Liver (tissue), 9 donors: Measurements from ENCODE around the gene CNEP1R1. TPM values are rescaled to one million over a fixed set of nuclear protein-coding genes. Genes with fewer than 3 reads are reported as not detected.

Experiments
- DNase-seq: peaks from one replicate; pipeline ENCODE4 v3.0.0-alpha.2; 2017; ENCODE audit warnings: low spot score
- H3K27ac ChIP-seq, 2 donors: one replicate each; pipeline ENCODE4 v1.7.0; 2013; ENCODE audit warnings: inconsistent platforms in 2 of 2, low read length in 2 of 2, control low read depth in 1 of 2, low read depth in 1 of 2, mild to moderate bottlenecking in 1 of 2
- H3K27me3 ChIP-seq, 4 donors: one replicate each; pipeline versions ENCODE4 v1.6.1 to v1.7.0; 2013; ENCODE audit warnings: low read length in 3 of 4, inconsistent platforms in 1 of 4, mild to moderate bottlenecking in 1 of 4, moderate library complexity in 1 of 4; ENCODE audit not compliant: control insufficient read depth in 4 of 4, insufficient read depth in 4 of 4
- H3K36me3 ChIP-seq, 4 donors: one replicate each; pipeline versions ENCODE4 v1.6.1 to v1.7.0; 2013; ENCODE audit warnings: low read length in 3 of 4, mild to moderate bottlenecking in 3 of 4, low read depth in 1 of 4, moderate library complexity in 1 of 4; ENCODE audit not compliant: control insufficient read depth in 4 of 4, insufficient read depth in 3 of 4
- H3K4me1 ChIP-seq, 4 donors: one replicate each; pipeline versions ENCODE4 v1.6.1 to v1.7.0; 2013; ENCODE audit warnings: low read length in 3 of 4, mild to moderate bottlenecking in 3 of 4, moderate library complexity in 1 of 4; ENCODE audit not compliant: control insufficient read depth in 4 of 4, insufficient read depth in 4 of 4
- H3K4me3 ChIP-seq, 3 donors: one replicate each; pipeline versions ENCODE4 v1.6.1 to v1.7.0; 2013; ENCODE audit warnings: low read length in 3 of 3, control low read depth in 1 of 3, low read depth in 1 of 3, mild to moderate bottlenecking in 1 of 3
- H3K9ac ChIP-seq, 2 donors: one replicate each; pipeline ENCODE4 v1.7.0; 2013; ENCODE audit warnings: low read length in 2 of 2, mild to moderate bottlenecking in 2 of 2, moderate library complexity in 2 of 2, control low read depth in 1 of 2, low read depth in 1 of 2
- H3K9me3 ChIP-seq, 4 donors: one replicate each; pipeline versions ENCODE4 v1.6.1 to v1.7.0; 2013; ENCODE audit warnings: low read length in 3 of 4; ENCODE audit not compliant: control insufficient read depth in 4 of 4
- CTCF ChIP-seq: fragments of 150-350 bp; IDR thresholded peaks from 2 replicates; pipeline ENCODE4 v1.5.1; 2017; ENCODE audit warnings: improper control_type of control experiment, low read depth, low read length; ENCODE audit not compliant: missing input control
- EGR1 ChIP-seq, 2 donors: IDR thresholded peaks; 2 replicates each; pipeline ENCODE4 v1.6.1; 2016 to 2018; ENCODE audit warnings: antibody characterized with exemption in 2 of 2, low read depth in 2 of 2
- FOXA1 ChIP-seq: IDR thresholded peaks from 2 replicates; pipeline ENCODE4 v1.6.1; 2016; ENCODE audit warnings: antibody characterized with exemption
- FOXA2 ChIP-seq: IDR thresholded peaks from 2 replicates; pipeline ENCODE4 v1.6.1; 2016; ENCODE audit warnings: antibody characterized with exemption
- GABPA ChIP-seq, 2 donors: IDR thresholded peaks in 1 of 2; conservative IDR thresholded peaks in 1 of 2; 2 replicates each; pipeline ENCODE4 v1.6.1; 2016; ENCODE audit warnings: antibody characterized with exemption in 2 of 2, mild to moderate bottlenecking in 1 of 2, moderate library complexity in 1 of 2
- HNF4A ChIP-seq, 2 donors: conservative IDR thresholded peaks; 2 replicates each; pipeline ENCODE4 v1.6.1; 2016; ENCODE audit warnings: antibody characterized with exemption in 2 of 2, mild to moderate bottlenecking in 2 of 2
- HNF4G ChIP-seq: IDR thresholded peaks from 2 replicates; pipeline ENCODE4 v1.6.1; 2016; ENCODE audit warnings: antibody characterized with exemption
- JUND ChIP-seq, 2 donors: IDR thresholded peaks; 2 replicates each; pipeline ENCODE4 v1.6.1; 2016; ENCODE audit warnings: antibody characterized with exemption in 2 of 2
- MAX ChIP-seq: IDR thresholded peaks from 2 replicates; pipeline ENCODE4 v1.6.1; 2016; ENCODE audit warnings: antibody characterized with exemption
- NR2F2 ChIP-seq: IDR thresholded peaks from 2 replicates; pipeline ENCODE4 v1.6.1; 2016; ENCODE audit warnings: antibody characterized with exemption
- RAD21 ChIP-seq, 2 donors: IDR thresholded peaks; 2 replicates each; pipeline ENCODE4 v1.6.1; 2016; ENCODE audit warnings: antibody characterized with exemption in 2 of 2, mild to moderate bottlenecking in 2 of 2
- REST ChIP-seq: IDR thresholded peaks from 2 replicates; pipeline ENCODE4 v1.6.1; 2016; ENCODE audit warnings: antibody characterized with exemption, mild to moderate bottlenecking
- RXRA ChIP-seq, 2 donors: IDR thresholded peaks; 2 replicates each; pipeline ENCODE4 v1.6.1; 2017 to 2018; ENCODE audit warnings: antibody characterized with exemption in 2 of 2, mild to moderate bottlenecking in 1 of 2
- SP1 ChIP-seq: IDR thresholded peaks from 2 replicates; pipeline ENCODE4 v1.6.1; 2018; ENCODE audit warnings: antibody characterized with exemption, mild to moderate bottlenecking
- TAF1 ChIP-seq: conservative IDR thresholded peaks from 2 replicates; pipeline ENCODE4 v1.6.1; 2016; ENCODE audit warnings: antibody characterized with exemption, mild to moderate bottlenecking
- YY1 ChIP-seq: IDR thresholded peaks from 2 replicates; pipeline ENCODE4 v1.6.1; 2016; ENCODE audit warnings: antibody characterized with exemption, mild to moderate bottlenecking
- ZBTB33 ChIP-seq: IDR thresholded peaks from 2 replicates; pipeline ENCODE4 v1.6.1; 2016; ENCODE audit warnings: antibody characterized with exemption
- WGBS: extraction: QIAGEN DNeasy Blood & Tissue Kit; methylation state at CpG from one replicate; pipeline ENCODE4 v1.1.7; 2013; 5-methylcytosine and 5-hydroxymethylcytosine counted together
- polyA plus RNA-seq, 2 donors: library from polyadenylated mRNA; stranded (reverse) in 1 of 2; unstranded in 1 of 2; fragments of 200-250 nt in 1 of 2; fragments of >200 nt in 1 of 2; fragmentation: Nextera tagmentation in 1 of 2; extraction: Ambion mirVana in 1 of 2; gene quantifications; one replicate each; pipeline versions ENCODE4 v1.2.1 to v1.2.3, GENCODE V29; 2013 to 2015
- total RNA-seq, 2 donors: library from RNA; depleted of rRNA; stranded (reverse); fragments of >200 nt; gene quantifications; one replicate each; pipeline ENCODE4 v1.2.3, GENCODE V29; 2014
- TF ChIP-seq, protein P1 (sequence below): IDR thresholded peaks from 2 replicates; pipeline ENCODE4 v1.6.1; 2016; ENCODE audit warnings: antibody characterized with exemption
- donor health status: healthy.
- donor health status: healthy.
- donor health status: healthy.
- donor health status: healthy.
- donor health status: healthy.

CNEP1R1 gene
- total and polyA plus RNA-seq, 4 donors = 4.2 to 21.6 (median 8.8) TPM

DNA sequence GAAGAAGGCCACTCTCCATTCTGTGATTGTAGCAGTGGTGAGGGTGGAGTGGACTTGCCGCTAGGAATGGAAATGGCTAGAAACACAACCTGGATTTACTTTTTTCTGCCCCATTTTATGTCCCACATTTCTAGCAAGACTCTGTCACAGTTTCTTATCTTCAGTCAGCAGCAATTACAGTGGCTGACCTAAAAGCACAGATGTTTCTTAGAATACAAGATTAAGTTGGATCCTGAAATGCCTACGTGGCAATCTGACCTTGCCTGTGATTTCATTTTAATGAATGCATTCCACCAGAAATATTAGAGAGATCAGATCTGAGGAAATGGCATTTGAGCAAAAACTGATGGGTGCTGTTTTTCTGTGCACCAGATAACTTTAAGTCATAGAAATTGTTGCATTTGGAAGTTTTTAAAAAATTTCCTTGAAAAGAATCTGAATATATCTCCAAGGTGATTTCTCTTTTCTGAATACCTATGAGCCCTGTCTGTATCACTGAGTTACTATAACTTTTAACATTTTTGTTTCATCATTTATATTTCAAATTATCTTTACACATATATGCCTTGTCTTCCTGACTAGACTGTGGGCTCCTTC, 46.1 kb downstream of the CNEP1R1 start (continued):
- no peak for TF ChIP-seq ZBTB33

GRCh38 chr16:50072730-50073129, 47.7 kb downstream of the CNEP1R1 start:
- no peak for DNase-seq
- 96% methylated on average over 5 of the region's 5 CpGs for WGBS
- Histone ChIP-seq H3K36me3 (peaks cover 1 to 18% (median 12%) of the 10 kb centered on the region in 4 donors), H3K9ac (no peak overlapping the region), H3K4me3 (no peak overlapping the region), H3K27me3 (no peaks in the 10 kb centered on the region), H3K9me3 (no peaks in the 10 kb centered on the region), H3K4me1 (peaks cover 0 to 3% (median 0%) of the 10 kb centered on the region in 4 donors), H3K27ac (no peak overlapping the region)
- TF ChIP-seq EGR1 (IDR thresholded peaks at IDR 0.05; ENCODE audit: low read depth in 2 of 2) (no peak), RAD21 (IDR thresholded peaks at IDR 0.05) (no peak), HNF4A (conservative IDR thresholded peaks at IDR 0.05) (no peak), TAF1 (no peak)
- TF ChIP-seq, protein P1, sequence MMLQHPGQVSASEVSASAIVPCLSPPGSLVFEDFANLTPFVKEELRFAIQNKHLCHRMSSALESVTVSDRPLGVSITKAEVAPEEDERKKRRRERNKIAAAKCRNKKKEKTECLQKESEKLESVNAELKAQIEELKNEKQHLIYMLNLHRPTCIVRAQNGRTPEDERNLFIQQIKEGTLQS = no peak

DNA sequence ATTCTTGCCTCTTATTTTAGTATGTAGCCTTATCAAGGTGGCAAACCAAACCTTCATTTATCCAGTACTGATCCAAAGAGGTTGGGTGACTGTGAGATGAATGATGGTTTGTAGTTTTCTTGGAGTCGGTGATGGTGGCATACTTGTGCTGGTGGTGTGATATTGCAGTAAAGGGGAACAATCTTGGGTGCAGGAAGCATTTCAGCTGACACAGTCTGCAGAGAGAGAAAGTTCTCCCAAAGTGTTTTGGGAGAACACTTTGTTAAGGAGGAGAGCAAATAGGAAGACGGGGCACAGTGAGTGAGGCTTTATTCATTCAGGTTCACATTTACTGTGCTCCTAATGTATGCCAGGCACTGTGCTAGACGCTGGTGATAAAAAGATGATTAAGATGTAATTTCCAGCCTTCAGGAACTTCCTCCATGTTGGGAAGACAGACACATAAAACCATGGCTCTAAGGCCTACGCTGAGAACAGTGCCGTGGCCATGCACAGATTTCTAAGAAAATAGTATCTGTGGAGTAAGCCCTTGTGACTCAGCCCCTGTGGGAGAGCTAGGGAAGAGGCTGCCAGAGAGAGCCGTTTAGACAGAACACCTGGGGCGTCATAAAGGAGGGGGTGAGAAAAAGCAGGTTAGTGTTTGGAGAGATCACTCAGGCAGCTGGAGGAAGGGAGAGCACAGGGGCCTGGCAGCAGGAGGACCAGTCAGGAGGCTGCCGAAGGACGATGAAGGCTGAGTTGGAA, 54.5 kb downstream of the CNEP1R1 start:
- no peak overlapping the region for H3K4me3 ChIP-seq
- H3K9ac ChIP-seq = no peak overlapping the region
- no peak overlapping the region for H3K27ac ChIP-seq
- TF ChIP-seq FOXA1 (no peak), MAX (no peak), RXRA (IDR thresholded peaks at IDR 0.05) (no peak), JUND (IDR thresholded peaks at IDR 0.05) (no peak), ZBTB33 (no peak), GABPA (IDR thresholded peaks at IDR 0.05 in 1 of 2, conservative IDR thresholded peaks at IDR 0.05 in 1 of 2) (no peak), HNF4A (conservative IDR thresholded peaks at IDR 0.05) (no peak), CTCF (no peak), YY1 (no peak), HNF4G (no peak), RAD21 (IDR thresholded peaks at IDR 0.05) (no peak), FOXA2 (no peak), NR2F2 (no peak), SP1 (no peak), REST (no peak), TAF1 (no peak), EGR1 (IDR thresholded peaks at IDR 0.05; ENCODE audit: low read depth in 2 of 2) (no peak)
- TF ChIP-seq, protein P1 = no peak
- H3K9me3 ChIP-seq = no peaks in the 10 kb centered on the region
- no peaks in the 10 kb centered on the region for H3K4me1 ChIP-seq
- no peak for DNase-seq
- no peaks in the 10 kb centered on the region for H3K27me3 ChIP-seq
- peaks cover 2 to 34% (median 25%) of the 10 kb centered on the region in 4 donors for H3K36me3 ChIP-seq
- 82% methylated on average over 9 of the region's 9 CpGs for WGBS
